ENCODE results near the gene ADGRL2.

DNA sequence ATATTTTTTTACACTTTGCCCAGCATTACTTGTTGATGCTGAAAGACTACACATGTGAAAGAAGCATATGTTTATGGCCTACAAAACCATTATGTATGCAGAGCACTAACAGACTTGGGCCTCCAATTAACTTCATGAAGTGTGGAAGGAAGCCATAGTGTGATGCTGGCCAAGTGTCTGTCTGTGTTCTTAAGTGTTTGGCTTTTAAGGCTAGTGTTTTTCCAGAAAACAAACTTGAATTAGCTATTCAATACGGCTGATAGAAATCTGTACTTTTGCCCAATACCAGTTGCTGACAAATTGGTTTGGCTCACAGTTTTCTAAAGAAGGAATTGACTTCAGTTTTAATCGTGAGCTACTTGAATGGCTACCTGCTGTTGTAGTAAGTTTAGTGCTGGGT is 136.1 kb downstream of the ADGRL2 start:
- TF ChIP-seq EZH2 (IDR thresholded peaks at IDR 0.05; ENCODE audit: low read depth), result no peak
- TF ChIP-seq, protein P1, sequence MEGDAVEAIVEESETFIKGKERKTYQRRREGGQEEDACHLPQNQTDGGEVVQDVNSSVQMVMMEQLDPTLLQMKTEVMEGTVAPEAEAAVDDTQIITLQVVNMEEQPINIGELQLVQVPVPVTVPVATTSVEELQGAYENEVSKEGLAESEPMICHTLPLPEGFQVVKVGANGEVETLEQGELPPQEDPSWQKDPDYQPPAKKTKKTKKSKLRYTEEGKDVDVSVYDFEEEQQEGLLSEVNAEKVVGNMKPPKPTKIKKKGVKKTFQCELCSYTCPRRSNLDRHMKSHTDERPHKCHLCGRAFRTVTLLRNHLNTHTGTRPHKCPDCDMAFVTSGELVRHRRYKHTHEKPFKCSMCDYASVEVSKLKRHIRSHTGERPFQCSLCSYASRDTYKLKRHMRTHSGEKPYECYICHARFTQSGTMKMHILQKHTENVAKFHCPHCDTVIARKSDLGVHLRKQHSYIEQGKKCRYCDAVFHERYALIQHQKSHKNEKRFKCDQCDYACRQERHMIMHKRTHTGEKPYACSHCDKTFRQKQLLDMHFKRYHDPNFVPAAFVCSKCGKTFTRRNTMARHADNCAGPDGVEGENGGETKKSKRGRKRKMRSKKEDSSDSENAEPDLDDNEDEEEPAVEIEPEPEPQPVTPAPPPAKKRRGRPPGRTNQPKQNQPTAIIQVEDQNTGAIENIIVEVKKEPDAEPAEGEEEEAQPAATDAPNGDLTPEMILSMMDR (conservative IDR thresholded peaks at IDR 0.05), result no peak
